ENCODE measurements around the gene SLC35E2B.
"Not testable (repeated sequence)": the region's sequence is repeated elsewhere in the genome, so short reads cannot be mapped to it uniquely, and the experiment has no call there.

GRCh38 chr1:1737675-1738590, 45.3 kb upstream of the SLC35E2B start:
- TF ChIP-seq CTCF, POLR2A (IDR thresholded peaks at IDR 0.05): not testable (repeated sequence)
